ENCODE data around the gene VTCN1.

GRCh38 chr1:117142200-117142599 is 68.5 kb downstream of the VTCN1 start:
- TF ChIP-seq POLR2A (IDR thresholded peaks at IDR 0.05) (no peak), CTCF (IDR thresholded peaks at IDR 0.05) (no peak)
